ENCODE measurements around the gene AIM2. TPM values are rescaled to one million over a fixed set of nuclear protein-coding genes. Genes with fewer than 3 reads are reported as not detected.
"Not testable (repeated sequence)": the region's sequence is repeated elsewhere in the genome, so short reads cannot be mapped to it uniquely, and the experiment has no call there.

Gene AIM2
- total RNA-seq, 1 experiment from 2014 or later: not detected

GRCh38 chr1:159067699-159068621 lies 8.6 kb downstream of the AIM2 start:
- no peak for DNase-seq (ENCODE audit: low read depth in 1 of 2, low spot score in 2 of 2)
- H3K27me3 ChIP-seq (replicated peaks): no peaks in the 10 kb centered on the region
- H3K27ac ChIP-seq: no peak overlapping the region
- H3K36me3 ChIP-seq: no peaks in the 10 kb centered on the region
- no peak overlapping the region for H3K4me3 ChIP-seq
- no peaks in the 10 kb centered on the region for H3K4me1 ChIP-seq (replicated peaks)
- H3K9me3 ChIP-seq (replicated peaks): no peaks in the 10 kb centered on the region

DNA sequence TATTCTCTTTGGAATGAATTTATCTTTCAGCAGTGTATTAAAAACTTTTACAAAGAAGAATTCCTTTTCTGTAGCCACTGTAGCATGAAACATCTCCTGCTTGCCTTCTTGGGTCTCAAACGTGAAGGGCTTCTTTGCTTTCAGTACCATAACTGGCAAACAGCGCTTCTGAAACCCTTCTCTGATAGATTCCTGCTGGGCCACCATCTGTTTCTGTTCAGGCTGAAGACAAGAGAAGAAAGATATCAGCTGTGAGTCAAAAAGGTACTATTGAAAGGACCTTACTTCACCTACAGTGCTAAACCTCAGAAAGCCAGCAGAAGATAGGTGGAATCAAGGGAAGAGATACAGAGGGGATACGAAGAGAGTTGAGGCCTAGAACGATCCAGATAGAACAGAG lies 10.5 kb downstream of the AIM2 start:
- DNase-seq (ENCODE audit: low read depth in 1 of 2, low spot score in 2 of 2): no peak
- no peaks in the 10 kb centered on the region for H3K36me3 ChIP-seq
- no peaks in the 10 kb centered on the region for H3K9me3 ChIP-seq (replicated peaks)
- no peak overlapping the region for H3K27ac ChIP-seq
- H3K4me3 ChIP-seq: no peak overlapping the region
- no peaks in the 10 kb centered on the region for H3K4me1 ChIP-seq (replicated peaks)
- no peaks in the 10 kb centered on the region for H3K27me3 ChIP-seq (replicated peaks)

DNA sequence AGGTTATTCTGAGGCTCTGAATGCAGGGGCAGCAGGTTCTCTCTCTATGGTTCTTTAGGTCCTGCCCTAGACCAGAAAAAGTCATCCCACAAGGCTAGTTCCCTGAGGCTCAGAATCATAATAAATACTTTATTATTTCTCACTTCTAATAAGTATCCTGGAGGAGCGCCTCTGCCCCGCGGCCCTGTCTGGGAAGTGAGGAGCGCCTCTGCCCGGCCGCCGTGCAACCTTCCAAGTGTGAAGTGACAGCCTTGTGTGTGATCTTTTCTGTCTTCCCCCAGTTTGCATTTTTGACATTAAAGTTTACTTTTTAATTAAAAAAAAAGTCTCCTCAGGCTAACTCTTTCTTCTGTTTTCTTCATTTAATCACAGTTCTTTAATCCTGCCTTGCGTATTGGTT lies 11.5 kb downstream of the AIM2 start:
- Histone ChIP-seq H3K9me3 (replicated peaks) (no peaks in the 10 kb centered on the region), H3K27me3 (replicated peaks) (no peaks in the 10 kb centered on the region), H3K36me3 (no peaks in the 10 kb centered on the region), H3K27ac (no peak overlapping the region), H3K4me1 (replicated peaks) (no peaks in the 10 kb centered on the region), H3K4me3 (no peak overlapping the region)
- DNase-seq (ENCODE audit: low read depth in 1 of 2, low spot score in 2 of 2): no peak

DNA sequence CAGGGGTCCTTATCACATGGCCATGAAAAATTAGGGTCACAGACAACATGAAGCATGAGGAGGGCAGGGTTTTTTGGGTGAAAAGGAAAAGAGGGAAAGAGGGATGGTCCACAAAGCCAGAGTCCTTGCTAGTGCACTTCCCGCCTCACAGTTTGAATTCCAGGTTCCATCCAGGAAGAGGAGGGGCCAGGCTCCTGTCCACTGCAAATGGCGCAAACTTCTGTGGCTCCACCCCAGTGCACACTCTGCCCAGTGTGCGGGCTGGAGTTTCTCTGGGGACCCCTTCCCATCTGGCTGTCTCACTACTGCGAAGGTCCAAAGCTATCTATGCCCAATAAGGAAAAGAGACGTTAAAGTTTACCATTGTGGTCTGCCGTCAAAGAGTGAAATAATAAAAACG lies 17.8 kb downstream of the AIM2 start:
- no peaks in the 10 kb centered on the region for H3K9me3 ChIP-seq (replicated peaks)
- peaks cover 26% of the 10 kb centered on the region for H3K36me3 ChIP-seq
- H3K27me3 ChIP-seq (replicated peaks): no peaks in the 10 kb centered on the region
- no peak overlapping the region for H3K4me3 ChIP-seq
- no peaks in the 10 kb centered on the region for H3K4me1 ChIP-seq (replicated peaks)
- no peak for DNase-seq (ENCODE audit: low read depth in 1 of 2, low spot score in 2 of 2)
- no peak overlapping the region for H3K27ac ChIP-seq

GRCh38 chr1:159056069-159056698 lies 20.4 kb downstream of the AIM2 start:
- no peaks in the 10 kb centered on the region for H3K9me3 ChIP-seq (replicated peaks)
- H3K36me3 ChIP-seq: peaks cover 52% of the 10 kb centered on the region
- H3K4me1 ChIP-seq (replicated peaks): no peaks in the 10 kb centered on the region
- DNase-seq (ENCODE audit: low read depth in 1 of 2, low spot score in 2 of 2): no peak
- no peaks in the 10 kb centered on the region for H3K27me3 ChIP-seq (replicated peaks)
- no peak overlapping the region for H3K27ac ChIP-seq
- no peak overlapping the region for H3K4me3 ChIP-seq

DNA sequence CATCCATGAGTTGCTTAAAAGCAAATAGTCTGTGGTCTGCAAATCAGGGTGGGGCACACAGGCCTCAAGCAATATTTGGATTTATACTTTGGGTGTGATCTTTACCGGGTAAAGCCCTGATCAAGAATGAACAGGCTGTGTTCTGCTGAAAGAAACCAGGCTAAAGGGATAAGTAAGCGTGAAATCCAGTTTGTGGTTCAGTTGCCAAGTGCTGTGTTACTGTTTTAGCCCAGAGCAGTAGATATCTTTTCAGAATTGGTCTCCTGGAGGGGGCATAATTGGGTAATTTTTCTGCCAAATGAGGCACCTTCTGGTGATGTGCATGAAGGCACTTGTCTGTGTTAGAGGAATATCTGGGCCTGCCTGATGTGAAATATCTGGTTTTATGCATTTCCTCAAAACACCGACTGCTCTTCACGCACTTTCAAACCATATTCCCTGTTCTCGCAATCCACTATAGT lies 21.4 kb downstream of the AIM2 start:
- DNase-seq (ENCODE audit: low read depth in 1 of 2, low spot score in 2 of 2): no peak
- peaks cover 62% of the 10 kb centered on the region for H3K36me3 ChIP-seq
- no peaks in the 10 kb centered on the region for H3K27me3 ChIP-seq (replicated peaks)
- no peaks in the 10 kb centered on the region for H3K9me3 ChIP-seq (replicated peaks)
- H3K4me3 ChIP-seq: no peak overlapping the region
- no peaks in the 10 kb centered on the region for H3K4me1 ChIP-seq (replicated peaks)
- no peak overlapping the region for H3K27ac ChIP-seq

DNA sequence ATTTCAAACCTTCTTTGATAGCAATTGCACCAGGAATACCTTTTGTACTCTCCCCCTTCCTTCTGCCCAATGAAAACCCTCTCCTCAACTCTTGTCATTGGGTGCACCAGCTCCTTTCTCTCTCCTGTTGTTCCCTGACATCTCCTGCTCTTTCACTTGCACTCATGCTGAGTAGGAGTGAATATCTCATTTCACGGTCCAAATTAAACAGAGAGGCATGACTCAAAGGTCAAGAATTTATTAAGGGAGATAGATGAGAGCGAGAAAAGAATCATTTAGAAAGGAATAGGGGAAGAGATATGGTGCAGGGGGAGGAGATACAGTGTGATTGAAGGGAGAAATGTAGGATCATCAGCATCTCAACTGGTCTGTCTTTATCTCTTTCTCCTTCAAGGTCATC lies 22.1 kb downstream of the AIM2 start:
- Histone ChIP-seq H3K4me3 (no peak overlapping the region), H3K4me1 (replicated peaks) (no peaks in the 10 kb centered on the region), H3K27ac (no peak overlapping the region), H3K9me3 (replicated peaks) (no peaks in the 10 kb centered on the region), H3K27me3 (replicated peaks) (no peaks in the 10 kb centered on the region), H3K36me3 (peaks cover 68% of the 10 kb centered on the region)
- no peak for DNase-seq (ENCODE audit: low read depth in 1 of 2, low spot score in 2 of 2)

- Histone ChIP-seq H3K4me1 (replicated peaks) (no peaks in the 10 kb centered on the region), H3K36me3 (peaks cover 77% of the 10 kb centered on the region), H3K9me3 (replicated peaks) (no peaks in the 10 kb centered on the region), H3K27ac (no peak overlapping the region), H3K27me3 (replicated peaks) (no peaks in the 10 kb centered on the region), H3K4me3 (no peak overlapping the region)
- DNase-seq (ENCODE audit: low read depth in 1 of 2, low spot score in 2 of 2): no peak
Observed at GRCh38 chr1:159051436-159051835, 25.1 kb downstream of the AIM2 start.

GRCh38 chr1:159046486-159046885 lies 30.1 kb downstream of the AIM2 start:
- H3K27ac ChIP-seq; H3K4me1 ChIP-seq (replicated peaks); H3K4me3 ChIP-seq; DNase-seq (ENCODE audit: low read depth in 1 of 2, low spot score in 2 of 2); H3K27me3 ChIP-seq (replicated peaks); H3K9me3 ChIP-seq (replicated peaks): not testable (repeated sequence)
- peaks cover 48% of the 10 kb centered on the region for H3K36me3 ChIP-seq

GRCh38 chr1:159040893-159041724 lies 35.5 kb downstream of the AIM2 start:
- no peaks in the 10 kb centered on the region for H3K9me3 ChIP-seq (replicated peaks)

DNA sequence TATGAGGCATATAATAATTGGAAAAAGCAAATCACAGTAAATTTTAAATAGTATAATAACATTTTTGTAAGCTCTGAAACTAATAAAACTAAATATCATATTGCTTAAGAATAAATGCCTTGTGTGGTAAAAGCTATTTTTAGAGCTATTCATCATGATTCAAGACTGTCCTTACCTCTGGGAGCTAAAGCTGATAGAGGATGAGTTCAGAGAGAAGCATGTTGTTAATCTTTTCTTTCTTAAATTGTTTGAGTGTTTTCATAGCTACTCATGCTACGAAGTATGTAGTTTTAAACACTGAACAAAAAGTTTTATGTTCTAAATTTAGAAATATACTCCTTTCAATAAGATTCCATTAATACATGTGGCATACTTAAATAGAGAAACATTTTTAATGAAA lies 36.4 kb downstream of the AIM2 start:
- Histone ChIP-seq H3K36me3 (peaks cover 67% of the 10 kb centered on the region), H3K4me1 (replicated peaks) (peaks cover 18% of the 10 kb centered on the region), H3K27ac (peak overlapping the region; percentile 46), H3K9me3 (replicated peaks) (no peaks in the 10 kb centered on the region), H3K27me3 (replicated peaks) (no peaks in the 10 kb centered on the region), H3K4me3 (no peak overlapping the region)
- peak in 1 of 2 experiments; percentile 17 for DNase-seq (ENCODE audit: low read depth in 1 of 2, low spot score in 2 of 2)

More at GRCh38 chr1:159040893-159041724, 35.5 kb downstream of the AIM2 start:
- H3K4me3 ChIP-seq: no peak overlapping the region
- DNase-seq (ENCODE audit: low read depth in 1 of 2, low spot score in 2 of 2): no peak
- no peaks in the 10 kb centered on the region for H3K27me3 ChIP-seq (replicated peaks)
- H3K4me1 ChIP-seq (replicated peaks): peaks cover 18% of the 10 kb centered on the region
- H3K27ac ChIP-seq: peak overlapping the region; percentile 46
- H3K36me3 ChIP-seq: peaks cover 64% of the 10 kb centered on the region

- H3K4me3 ChIP-seq: no peak overlapping the region
- DNase-seq (ENCODE audit: low read depth in 1 of 2, low spot score in 2 of 2): no peak
Observed at GRCh38 chr1:159030877-159031447, 45.6 kb downstream of the AIM2 start.

DNA sequence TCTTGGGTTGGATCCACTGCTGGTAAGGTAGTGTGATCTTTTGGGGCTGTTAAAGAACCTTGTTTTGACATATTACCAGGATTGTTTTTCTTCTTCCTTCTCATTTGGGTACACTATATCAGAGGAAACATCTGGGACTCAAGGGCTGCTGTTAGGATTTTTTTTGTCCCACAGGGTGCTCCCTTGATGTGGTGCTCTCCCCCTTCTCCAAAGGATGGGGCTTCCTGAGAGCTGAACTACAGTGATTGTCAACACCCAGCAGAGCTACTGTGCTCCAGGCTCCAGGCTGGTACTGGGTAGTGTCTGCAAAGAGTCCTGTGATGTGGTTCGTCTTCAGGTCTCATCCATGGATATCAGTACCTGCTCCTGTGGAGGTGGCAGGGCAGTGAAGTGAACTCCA lies 46.3 kb downstream of the AIM2 start:
- Histone ChIP-seq H3K4me1 (replicated peaks) (no peaks in the 10 kb centered on the region), H3K27me3 (replicated peaks) (no peaks in the 10 kb centered on the region), H3K4me3 (no peak overlapping the region), H3K36me3 (peaks cover 69% of the 10 kb centered on the region), H3K9me3 (replicated peaks) (no peaks in the 10 kb centered on the region), H3K27ac (no peak overlapping the region)
- no peak for DNase-seq (ENCODE audit: low read depth in 1 of 2, low spot score in 2 of 2)

More at GRCh38 chr1:159030877-159031447, 45.6 kb downstream of the AIM2 start:
- Histone ChIP-seq H3K36me3 (peaks cover 70% of the 10 kb centered on the region), H3K9me3 (replicated peaks) (no peaks in the 10 kb centered on the region), H3K27me3 (replicated peaks) (no peaks in the 10 kb centered on the region), H3K27ac (no peak overlapping the region), H3K4me1 (replicated peaks) (no peaks in the 10 kb centered on the region)
